A673 (cell line): ENCODE data around the gene FKBP8. TPM values are rescaled to one million over a fixed set of nuclear protein-coding genes. Genes with fewer than 3 reads are reported as not detected.
A peak's percentile ranks its signal among the peaks of the same experiment; 100 is the strongest.

ENCODE experiments used
- BruUV-seq: library from RNA; stranded (reverse); fragments of 400-500 nt; replicated peaks from 2 replicates; lab custom pipeline; 2021; lab: Mats Ljungman, UMichigan
- CTCF ChIA-PET: fragments of 300-600 bp; sonication (Branson Sonifier 250); formaldehyde crosslinking; loops from one replicate; lab custom pipeline; 2022; ENCODE audit warnings: antibody characterized with exemption; lab: Charles Lee
- POLR2A ChIA-PET: fragments of 300-600 bp; sonication (Branson Sonifier 250); formaldehyde crosslinking; loops from one replicate; lab custom pipeline; 2022; ENCODE audit warnings: antibody characterized with exemption; ENCODE audit not compliant: low non-redundant PET; lab: Charles Lee
- DNase-seq: peaks from one replicate; pipeline ENCODE4 v3.0.0-alpha.2; 2015; ENCODE audit warnings: low spot score
- H3K27ac ChIP-seq: fragments of 200-600 bp; sonication (generic); 2 replicates; pipeline ENCODE4 v1.5.1; 2016; ENCODE audit warnings: mixed run types, low read depth, mild to moderate bottlenecking, mixed read lengths, antibody characterized with exemption, low read length; ENCODE audit not compliant: poor library complexity, severe bottlenecking
- H3K27me3 ChIP-seq: fragments of 200-600 bp; sonication (generic); replicated peaks from 2 replicates; pipeline ENCODE4 v1.6.1; 2017; ENCODE audit warnings: mixed run types, low read depth, mild to moderate bottlenecking, mixed read lengths, antibody characterized with exemption, low read length; ENCODE audit not compliant: insufficient read depth, poor library complexity
- H3K36me3 ChIP-seq: fragments of 200-600 bp; sonication (generic); 2 replicates; pipeline ENCODE4 v1.6.1; 2016; ENCODE audit warnings: mixed run types, mild to moderate bottlenecking, mixed read lengths, antibody characterized with exemption, low read length; ENCODE audit not compliant: insufficient read depth, poor library complexity, severe bottlenecking
- H3K4me1 ChIP-seq: fragments of 200-600 bp; sonication (generic); 2 replicates; pipeline ENCODE4 v1.6.1; 2017; ENCODE audit warnings: mixed run types, mild to moderate bottlenecking, mixed read lengths, antibody characterized with exemption, low read length; ENCODE audit not compliant: insufficient read depth, poor library complexity, severe bottlenecking
- H3K4me3 ChIP-seq: fragments of 200-600 bp; sonication (generic); 2 replicates; pipeline ENCODE4 v1.5.1; 2016; ENCODE audit warnings: low read depth, mixed run types, mild to moderate bottlenecking, mixed read lengths, low read length; ENCODE audit not compliant: poor library complexity, severe bottlenecking
- H3K9me3 ChIP-seq: fragments of 200-600 bp; sonication (generic); 2 replicates; pipeline ENCODE4 v1.6.1; 2016; ENCODE audit warnings: mixed run types, low read depth, mild to moderate bottlenecking, mixed read lengths, antibody characterized with exemption, low read length; ENCODE audit not compliant: poor library complexity, severe bottlenecking
- EZH2 ChIP-seq: fragments of 200-600 bp; sonication (generic); IDR thresholded peaks from 2 replicates; pipeline ENCODE4 v1.6.1; 2017; ENCODE audit warnings: borderline replicate concordance, low read depth, mild to moderate bottlenecking, mixed read lengths, antibody characterized with exemption, low read length; ENCODE audit not compliant: poor library complexity, severe bottlenecking
- intact Hi-C: fragments of 100-400 bp; cut with micrococcal nuclease; formaldehyde crosslinking; loops from one replicate; pipeline ENCODE4 v1.10.0; 2022; ENCODE audit not compliant: unreplicated experiment
- total RNA-seq: library from RNA; stranded (reverse); gene quantifications from 2 replicates; pipeline ENCODE4 v1.2.3, GENCODE V29; 2021
- TF ChIP-seq, protein P1 (sequence below): fragments of 300-800, 200-600 bp; sonication (generic); conservative IDR thresholded peaks from 2 replicates; pipeline ENCODE4 v1.5.1; 2017; ENCODE audit warnings: low read depth, mild to moderate bottlenecking, antibody characterized with exemption, low read length, moderate library complexity, mixed read lengths

The FKBP8 gene
- total RNA-seq, 1 experiment from 2014 or later = 210 TPM

DNA sequence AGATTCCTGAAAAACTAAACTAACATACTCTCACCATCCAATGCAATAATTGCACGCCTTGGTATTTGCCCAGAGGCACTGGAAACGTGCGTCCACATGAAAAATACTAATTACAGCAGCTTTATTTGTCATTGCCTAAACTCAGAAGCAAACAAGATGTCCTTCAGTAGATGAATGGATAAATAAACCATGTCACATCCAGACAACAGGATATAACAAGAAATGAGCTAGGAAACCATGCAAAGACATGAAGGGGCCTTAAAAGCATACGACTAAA is 46.5 kb downstream of the FKBP8 start:
- no peak for TF ChIP-seq EZH2
- TF ChIP-seq, protein P1, sequence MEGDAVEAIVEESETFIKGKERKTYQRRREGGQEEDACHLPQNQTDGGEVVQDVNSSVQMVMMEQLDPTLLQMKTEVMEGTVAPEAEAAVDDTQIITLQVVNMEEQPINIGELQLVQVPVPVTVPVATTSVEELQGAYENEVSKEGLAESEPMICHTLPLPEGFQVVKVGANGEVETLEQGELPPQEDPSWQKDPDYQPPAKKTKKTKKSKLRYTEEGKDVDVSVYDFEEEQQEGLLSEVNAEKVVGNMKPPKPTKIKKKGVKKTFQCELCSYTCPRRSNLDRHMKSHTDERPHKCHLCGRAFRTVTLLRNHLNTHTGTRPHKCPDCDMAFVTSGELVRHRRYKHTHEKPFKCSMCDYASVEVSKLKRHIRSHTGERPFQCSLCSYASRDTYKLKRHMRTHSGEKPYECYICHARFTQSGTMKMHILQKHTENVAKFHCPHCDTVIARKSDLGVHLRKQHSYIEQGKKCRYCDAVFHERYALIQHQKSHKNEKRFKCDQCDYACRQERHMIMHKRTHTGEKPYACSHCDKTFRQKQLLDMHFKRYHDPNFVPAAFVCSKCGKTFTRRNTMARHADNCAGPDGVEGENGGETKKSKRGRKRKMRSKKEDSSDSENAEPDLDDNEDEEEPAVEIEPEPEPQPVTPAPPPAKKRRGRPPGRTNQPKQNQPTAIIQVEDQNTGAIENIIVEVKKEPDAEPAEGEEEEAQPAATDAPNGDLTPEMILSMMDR = no peak
- peaks cover 14% of the 10 kb centered on the region for H3K4me1 ChIP-seq
- no peaks in the 10 kb centered on the region for H3K27me3 ChIP-seq
- no peaks in the 10 kb centered on the region for H3K9me3 ChIP-seq
- H3K36me3 ChIP-seq = no peaks in the 10 kb centered on the region
- H3K4me3 ChIP-seq = no peak overlapping the region
- no peak overlapping the region for H3K27ac ChIP-seq
- BruUV-seq = no TSS peak
- no peak for DNase-seq
- intact Hi-C loops = no loop called here
- CTCF ChIA-PET = no interaction called here
- POLR2A ChIA-PET = no interaction called here

DNA sequence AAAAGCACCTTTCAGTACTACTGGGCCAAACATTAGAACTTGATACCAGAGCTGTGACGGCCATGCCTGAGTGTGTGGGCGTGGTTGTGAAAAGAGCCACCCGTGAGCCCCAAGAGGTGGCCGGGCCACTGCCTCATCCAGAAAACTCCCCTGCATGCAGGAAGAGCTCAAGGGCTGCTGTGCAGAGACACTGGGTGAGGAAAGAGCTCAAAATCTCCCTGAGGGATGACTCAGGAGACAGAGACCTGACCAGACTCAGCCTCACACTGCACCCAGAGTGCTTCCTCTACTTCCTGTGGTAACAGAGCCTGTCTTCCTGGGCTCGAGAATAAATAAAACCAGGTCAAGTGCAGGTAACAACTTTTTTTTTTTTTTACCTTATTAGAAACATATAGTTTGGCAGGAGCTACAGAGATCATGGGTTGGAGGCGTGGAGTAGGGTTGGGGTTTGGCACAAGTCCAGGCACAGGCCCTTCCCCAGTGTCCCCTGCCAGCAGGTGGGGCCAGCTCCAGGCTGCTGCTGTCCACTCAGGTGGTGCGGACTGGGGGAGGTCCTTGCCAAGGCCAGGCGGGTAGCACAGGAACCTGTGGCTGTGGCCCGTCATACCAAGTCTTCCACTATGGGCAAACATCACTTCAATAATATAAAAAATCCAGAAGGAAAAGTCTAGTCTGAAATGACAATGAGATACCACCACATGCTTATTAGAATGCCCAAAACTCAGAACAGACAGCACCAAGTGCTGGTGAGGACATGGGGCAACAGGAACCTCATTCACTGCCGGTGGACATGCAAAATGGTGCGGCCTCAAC is 47.0 kb downstream of the FKBP8 start:
- intact Hi-C loops = no loop called here
- no TSS peak for BruUV-seq
- TF ChIP-seq, protein P1 = no peak
- no peak for TF ChIP-seq EZH2
- peak; percentile 26 for DNase-seq
- H3K27ac ChIP-seq = no peak overlapping the region
- peaks cover 14% of the 10 kb centered on the region for H3K4me1 ChIP-seq
- CTCF ChIA-PET = interaction anchor here (0.6 kb wide), 1 partner anchor 491 kb away, joined by 3 read pairs; no protein-coding TSS in a partner anchor
- POLR2A ChIA-PET = no interaction called here
- H3K4me3 ChIP-seq = no peak overlapping the region
- no peaks in the 10 kb centered on the region for H3K27me3 ChIP-seq
- H3K9me3 ChIP-seq = no peaks in the 10 kb centered on the region
- no peaks in the 10 kb centered on the region for H3K36me3 ChIP-seq

DNA sequence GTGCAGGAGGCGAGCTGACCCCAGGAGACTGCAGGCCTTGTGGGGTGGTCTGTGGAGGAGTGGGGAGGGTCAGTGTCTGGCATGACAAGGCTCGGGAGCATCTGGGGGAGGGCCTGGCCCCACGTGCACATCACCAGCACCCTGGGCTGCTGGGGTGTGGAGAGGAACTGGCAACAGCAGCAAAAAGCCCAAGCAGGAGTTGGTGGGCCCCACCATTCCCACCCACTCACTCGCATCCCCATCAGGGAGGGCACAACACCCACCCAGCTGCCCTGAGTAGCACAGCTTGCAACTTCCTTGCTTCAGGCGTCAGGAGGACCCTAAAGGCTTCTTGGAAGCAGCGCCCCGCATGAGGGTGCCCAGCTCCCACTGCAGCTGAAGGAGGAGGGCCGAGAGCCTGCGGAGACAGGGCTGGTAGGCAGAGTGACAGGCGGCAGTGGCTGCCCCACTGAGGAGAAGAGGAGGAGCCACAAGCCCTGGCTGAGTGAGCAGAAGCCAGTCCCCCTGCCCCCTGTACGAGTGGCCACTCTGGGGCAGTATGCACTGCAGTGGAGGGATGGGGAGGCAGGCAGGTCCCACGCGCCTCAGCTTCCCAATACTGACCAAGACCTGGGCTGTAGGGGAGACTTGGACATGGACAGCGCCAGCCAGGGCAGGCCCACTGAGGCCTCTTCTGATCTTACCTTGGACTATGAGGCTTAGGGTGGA is 48.0 kb downstream of the FKBP8 start:
- Histone ChIP-seq H3K27me3 (no peaks in the 10 kb centered on the region), H3K9me3 (no peaks in the 10 kb centered on the region), H3K36me3 (no peaks in the 10 kb centered on the region), H3K27ac (peak overlapping the region; percentile 53), H3K4me3 (no peak overlapping the region), H3K4me1 (peaks cover 18% of the 10 kb centered on the region)
- DNase-seq = no peak
- intact Hi-C loops = no loop called here
- POLR2A ChIA-PET = no interaction called here
- BruUV-seq = no TSS peak
- CTCF ChIA-PET = interaction anchor here (0.6 kb wide), 1 partner anchor 492 kb away, joined by 3 read pairs; no protein-coding TSS in a partner anchor
- TF ChIP-seq EZH2 = no peak
- TF ChIP-seq, protein P1 = no peak
